Measurements from ENCODE around the gene GLDC. TPM values are rescaled to one million over a fixed set of nuclear protein-coding genes. Genes with fewer than 3 reads are reported as not detected.
"Not testable (repeated sequence)": the region's sequence is repeated elsewhere in the genome, so short reads cannot be mapped to it uniquely, and the experiment has no call there.

The GLDC gene
- total RNA-seq, 4 donors from 2014 or later = 14.4 to 54.1 (median 21.8) TPM

- H3K36me3 ChIP-seq = no peaks in the 10 kb centered on the region
- peak overlapping the region in 1 of 4 donors; percentile 47 for H3K27ac ChIP-seq
- TF ChIP-seq EP300 (IDR thresholded peaks at IDR 0.05) (no peak), CTCF (IDR thresholded peaks at IDR 0.05) (no peak), POLR2A (IDR thresholded peaks at IDR 0.05) (no peak)
- H3K27me3 ChIP-seq = no peaks in the 10 kb centered on the region
- H3K9me3 ChIP-seq = no peaks in the 10 kb centered on the region
- H3K4me3 ChIP-seq = no peak overlapping the region
- no peaks in the 10 kb centered on the region for H3K4me1 ChIP-seq
- DNase-seq (ENCODE audit: low spot score in 2 of 2) = no peak
- 67 to 68% methylated on average over 16 to 19 of the region's 19 CpGs for WGBS, 2 donors
Observed at GRCh38 chr9:6632516-6633183, 12.9 kb downstream of the GLDC start.

GRCh38 chr9:6631207-6631512 lies 14.4 kb downstream of the GLDC start:
- 69 to 70% methylated on average over 4 of the region's 4 CpGs for WGBS, 2 donors
- H3K4me3 ChIP-seq = no peak overlapping the region
- peak overlapping the region in 1 of 4 donors; percentile 12 for H3K27ac ChIP-seq
- H3K9me3 ChIP-seq = no peaks in the 10 kb centered on the region
- TF ChIP-seq CTCF (IDR thresholded peaks at IDR 0.05) = no peak
- TF ChIP-seq POLR2A (IDR thresholded peaks at IDR 0.05) = no peak
- TF ChIP-seq EP300 (IDR thresholded peaks at IDR 0.05) = no peak
- DNase-seq (ENCODE audit: low spot score in 2 of 2) = no peak
- H3K4me1 ChIP-seq = no peaks in the 10 kb centered on the region
- no peaks in the 10 kb centered on the region for H3K27me3 ChIP-seq
- H3K36me3 ChIP-seq = no peaks in the 10 kb centered on the region

GRCh38 chr9:6630502-6631206 lies 14.9 kb downstream of the GLDC start:
- WGBS, 2 donors = 86 to 88% methylated on average over 11 of the region's 11 CpGs
- H3K27ac ChIP-seq = peak overlapping the region in 1 of 4 donors; percentile 12
- no peak for TF ChIP-seq EP300 (IDR thresholded peaks at IDR 0.05)
- TF ChIP-seq CTCF (IDR thresholded peaks at IDR 0.05) = no peak
- no peak for TF ChIP-seq POLR2A (IDR thresholded peaks at IDR 0.05)
- H3K36me3 ChIP-seq = no peaks in the 10 kb centered on the region
- no peaks in the 10 kb centered on the region for H3K27me3 ChIP-seq
- no peak for DNase-seq (ENCODE audit: low spot score in 2 of 2)
- H3K4me1 ChIP-seq = no peaks in the 10 kb centered on the region
- H3K9me3 ChIP-seq = no peaks in the 10 kb centered on the region
- H3K4me3 ChIP-seq = no peak overlapping the region

GRCh38 chr9:6628704-6629103 lies 16.8 kb downstream of the GLDC start:
- DNase-seq (ENCODE audit: low spot score in 2 of 2) = no peak
- TF ChIP-seq CTCF (IDR thresholded peaks at IDR 0.05) (no peak), EP300 (IDR thresholded peaks at IDR 0.05) (no peak), POLR2A (IDR thresholded peaks at IDR 0.05) (no peak)
- peak overlapping the region in 2 of 4 donors; percentile 34 to 54 for H3K27ac ChIP-seq
- H3K4me1 ChIP-seq = no peaks in the 10 kb centered on the region
- H3K36me3 ChIP-seq = no peaks in the 10 kb centered on the region
- WGBS, 2 donors = 60 to 71% methylated on average over 2 of the region's 2 CpGs
- H3K27me3 ChIP-seq = no peaks in the 10 kb centered on the region
- H3K9me3 ChIP-seq = no peaks in the 10 kb centered on the region
- H3K4me3 ChIP-seq = no peak overlapping the region

GRCh38 chr9:6625363-6625762 lies 20.2 kb downstream of the GLDC start:
- Histone ChIP-seq H3K36me3 (no peaks in the 10 kb centered on the region), H3K27me3 (no peaks in the 10 kb centered on the region), H3K4me1 (no peaks in the 10 kb centered on the region), H3K27ac (peak overlapping the region in 1 of 4 donors; percentile 10), H3K9me3 (peaks cover 0 to 8% (median 0%) of the 10 kb centered on the region in 4 donors), H3K4me3 (no peak overlapping the region)
- 59 to 75% methylated on average over 2 of the region's 2 CpGs for WGBS, 2 donors
- TF ChIP-seq CTCF (IDR thresholded peaks at IDR 0.05) (no peak), EP300 (IDR thresholded peaks at IDR 0.05) (no peak), POLR2A (IDR thresholded peaks at IDR 0.05) (no peak)
- DNase-seq (ENCODE audit: low spot score in 2 of 2) = no peak

- not testable (repeated sequence) for H3K4me3 ChIP-seq; H3K36me3 ChIP-seq; H3K4me1 ChIP-seq; H3K27me3 ChIP-seq; DNase-seq (ENCODE audit: low spot score in 2 of 2); H3K27ac ChIP-seq; H3K9me3 ChIP-seq
- WGBS, 2 donors = 78 to 96% methylated on average over 6 to 27 of the region's 29 CpGs
Observed at GRCh38 chr9:6622784-6623183, 22.7 kb downstream of the GLDC start.

Measured in tibial nerve (tissue), 4 donors.